ENCODE data around the gene GNE.

Gene GNE

DNA sequence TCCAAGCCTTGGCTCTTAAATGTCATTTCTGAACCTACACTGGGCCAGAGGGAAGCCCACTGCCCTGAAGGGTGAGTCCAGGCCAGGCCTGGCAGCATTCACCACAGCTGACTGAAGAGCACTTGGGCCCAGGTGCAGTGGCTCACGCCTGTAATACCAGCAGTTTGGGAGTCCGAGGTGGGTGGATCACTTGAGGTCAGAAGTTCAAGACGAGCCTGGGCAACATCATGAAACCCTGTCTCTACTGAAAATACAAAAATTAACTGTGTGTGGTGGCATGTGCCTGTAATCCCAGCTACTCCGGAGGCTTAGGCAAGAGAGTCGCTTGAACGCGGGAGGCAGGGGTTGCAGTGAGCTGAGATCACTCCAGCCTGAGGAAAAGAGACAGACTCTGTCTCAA lies 84.0 kb downstream of the GNE start:
- Histone ChIP-seq H4K20me1 (ENCODE audit: insufficient read depth, low read length) (no peaks in the 10 kb centered on the region), H3K9me2 (ENCODE audit: low read depth, low read length) (no peaks in the 10 kb centered on the region), H3F3A (ENCODE audit: insufficient read depth, low read length) (no peaks in the 10 kb centered on the region), H3K27ac (ENCODE audit: low read depth, low read length, poor library complexity, severe bottlenecking) (no peak overlapping the region), H3K4me3 (ENCODE audit: low read depth, low read length, poor library complexity, severe bottlenecking) (no peak overlapping the region), H3K4me1 (ENCODE audit: insufficient read depth, low read length, severe bottlenecking) (no peaks in the 10 kb centered on the region), H3K27me3 (ENCODE audit: insufficient read depth, low read length) (no peaks in the 10 kb centered on the region), H3K36me3 (ENCODE audit: insufficient read depth, low read length) (no peaks in the 10 kb centered on the region), H3K9me3 (ENCODE audit: low read length) (no peaks in the 10 kb centered on the region), H3K79me2 (ENCODE audit: insufficient read depth, low read length) (no peaks in the 10 kb centered on the region), H3K4me2 (ENCODE audit: low read length) (no peak overlapping the region), H3K9ac (ENCODE audit: low read length) (no peak overlapping the region), H2AFZ (ENCODE audit: low read length) (no peak overlapping the region)
- no peak for TF ChIP-seq EZH2 (IDR thresholded peaks at IDR 0.05; ENCODE audit: borderline replicate concordance, low read length)
- TF ChIP-seq, protein P1, sequence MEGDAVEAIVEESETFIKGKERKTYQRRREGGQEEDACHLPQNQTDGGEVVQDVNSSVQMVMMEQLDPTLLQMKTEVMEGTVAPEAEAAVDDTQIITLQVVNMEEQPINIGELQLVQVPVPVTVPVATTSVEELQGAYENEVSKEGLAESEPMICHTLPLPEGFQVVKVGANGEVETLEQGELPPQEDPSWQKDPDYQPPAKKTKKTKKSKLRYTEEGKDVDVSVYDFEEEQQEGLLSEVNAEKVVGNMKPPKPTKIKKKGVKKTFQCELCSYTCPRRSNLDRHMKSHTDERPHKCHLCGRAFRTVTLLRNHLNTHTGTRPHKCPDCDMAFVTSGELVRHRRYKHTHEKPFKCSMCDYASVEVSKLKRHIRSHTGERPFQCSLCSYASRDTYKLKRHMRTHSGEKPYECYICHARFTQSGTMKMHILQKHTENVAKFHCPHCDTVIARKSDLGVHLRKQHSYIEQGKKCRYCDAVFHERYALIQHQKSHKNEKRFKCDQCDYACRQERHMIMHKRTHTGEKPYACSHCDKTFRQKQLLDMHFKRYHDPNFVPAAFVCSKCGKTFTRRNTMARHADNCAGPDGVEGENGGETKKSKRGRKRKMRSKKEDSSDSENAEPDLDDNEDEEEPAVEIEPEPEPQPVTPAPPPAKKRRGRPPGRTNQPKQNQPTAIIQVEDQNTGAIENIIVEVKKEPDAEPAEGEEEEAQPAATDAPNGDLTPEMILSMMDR (IDR thresholded peaks at IDR 0.05; ENCODE audit: low read length) = no peak

DNA sequence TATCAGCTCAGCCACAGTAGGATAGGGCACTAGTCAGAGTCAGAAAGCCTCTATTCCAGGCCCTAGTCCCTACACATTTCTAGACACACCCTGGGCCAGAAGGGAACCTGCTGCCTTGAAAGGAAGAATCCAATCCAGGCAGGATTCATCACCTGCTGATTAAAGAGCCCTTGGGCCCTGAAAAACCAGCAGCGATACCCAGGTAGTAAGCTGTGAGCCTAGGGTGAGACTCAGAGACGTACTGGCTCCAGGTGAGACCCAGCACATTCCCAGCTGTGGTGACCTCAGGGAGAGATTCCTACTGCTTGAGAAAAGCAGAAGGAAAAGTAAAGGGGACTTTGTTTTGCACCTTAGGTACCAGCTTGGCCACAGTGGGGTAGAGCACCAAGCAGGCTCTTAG lies 84.4 kb downstream of the GNE start:
- Histone ChIP-seq H3K9me2 (ENCODE audit: low read depth, low read length) (no peaks in the 10 kb centered on the region), H3K4me1 (ENCODE audit: insufficient read depth, low read length, severe bottlenecking) (no peaks in the 10 kb centered on the region), H3K79me2 (ENCODE audit: insufficient read depth, low read length) (no peaks in the 10 kb centered on the region), H3K27me3 (ENCODE audit: insufficient read depth, low read length) (no peaks in the 10 kb centered on the region), H2AFZ (ENCODE audit: low read length) (no peak overlapping the region), H3F3A (ENCODE audit: insufficient read depth, low read length) (no peaks in the 10 kb centered on the region), H3K4me2 (ENCODE audit: low read length) (no peak overlapping the region), H3K36me3 (ENCODE audit: insufficient read depth, low read length) (no peaks in the 10 kb centered on the region), H3K4me3 (ENCODE audit: low read depth, low read length, poor library complexity, severe bottlenecking) (no peak overlapping the region), H3K27ac (ENCODE audit: low read depth, low read length, poor library complexity, severe bottlenecking) (no peak overlapping the region), H3K9me3 (ENCODE audit: low read length) (no peaks in the 10 kb centered on the region), H4K20me1 (ENCODE audit: insufficient read depth, low read length) (no peaks in the 10 kb centered on the region), H3K9ac (ENCODE audit: low read length) (no peak overlapping the region)
- TF ChIP-seq EZH2 (IDR thresholded peaks at IDR 0.05; ENCODE audit: borderline replicate concordance, low read length) = no peak

GRCh38 chr9:36170531-36170930 lies 87.7 kb downstream of the GNE start:
- no peaks in the 10 kb centered on the region for H3K36me3 ChIP-seq (ENCODE audit: insufficient read depth, low read length)
- H3K79me2 ChIP-seq (ENCODE audit: insufficient read depth, low read length) = no peaks in the 10 kb centered on the region
- H3K9me2 ChIP-seq (ENCODE audit: low read depth, low read length) = no peaks in the 10 kb centered on the region
- H3K4me1 ChIP-seq (ENCODE audit: insufficient read depth, low read length, severe bottlenecking) = peaks cover 9% of the 10 kb centered on the region
- no peaks in the 10 kb centered on the region for H4K20me1 ChIP-seq (ENCODE audit: insufficient read depth, low read length)
- H3K27me3 ChIP-seq (ENCODE audit: insufficient read depth, low read length) = no peaks in the 10 kb centered on the region
- H3K9ac ChIP-seq (ENCODE audit: low read length) = no peak overlapping the region
- H3F3A ChIP-seq (ENCODE audit: insufficient read depth, low read length) = no peaks in the 10 kb centered on the region
- H3K4me2 ChIP-seq (ENCODE audit: low read length) = no peak overlapping the region
- H3K9me3 ChIP-seq (ENCODE audit: low read length) = no peaks in the 10 kb centered on the region
- H3K4me3 ChIP-seq (ENCODE audit: low read depth, low read length, poor library complexity, severe bottlenecking) = no peak overlapping the region
- no peak overlapping the region for H3K27ac ChIP-seq (ENCODE audit: low read depth, low read length, poor library complexity, severe bottlenecking)
- H2AFZ ChIP-seq (ENCODE audit: low read length) = no peak overlapping the region
- no peak for TF ChIP-seq EZH2 (IDR thresholded peaks at IDR 0.05; ENCODE audit: borderline replicate concordance, low read length)
- TF ChIP-seq, protein P1 (IDR thresholded peaks at IDR 0.05; ENCODE audit: low read length) = no peak

DNA sequence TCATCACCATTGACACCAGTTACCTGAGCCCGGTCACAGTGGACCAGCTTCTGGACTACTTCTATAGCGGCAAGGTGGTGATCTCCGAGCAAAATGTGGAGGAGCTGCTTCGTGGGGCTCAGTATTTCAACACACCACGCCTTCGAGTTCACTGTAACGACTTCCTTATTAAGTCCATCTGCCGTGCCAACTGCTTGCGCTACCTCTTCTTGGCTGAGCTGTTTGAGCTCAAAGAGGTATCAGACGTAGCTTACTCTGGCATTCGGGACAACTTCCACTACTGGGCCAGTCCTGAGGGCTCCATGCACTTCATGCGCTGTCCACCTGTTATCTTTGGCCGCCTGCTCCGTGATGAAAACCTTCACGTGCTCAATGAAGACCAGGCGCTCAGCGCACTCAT lies 88.5 kb downstream of the GNE start:
- H3K27ac ChIP-seq (ENCODE audit: low read depth, low read length, poor library complexity, severe bottlenecking) = no peak overlapping the region
- peaks cover 9% of the 10 kb centered on the region for H3K4me1 ChIP-seq (ENCODE audit: insufficient read depth, low read length, severe bottlenecking)
- no peaks in the 10 kb centered on the region for H3K9me2 ChIP-seq (ENCODE audit: low read depth, low read length)
- H3K4me2 ChIP-seq (ENCODE audit: low read length) = no peak overlapping the region
- no peaks in the 10 kb centered on the region for H3F3A ChIP-seq (ENCODE audit: insufficient read depth, low read length)
- no peaks in the 10 kb centered on the region for H3K9me3 ChIP-seq (ENCODE audit: low read length)
- H3K36me3 ChIP-seq (ENCODE audit: insufficient read depth, low read length) = no peaks in the 10 kb centered on the region
- TF ChIP-seq, protein P1 (IDR thresholded peaks at IDR 0.05; ENCODE audit: low read length) = no peak
- no peak for TF ChIP-seq EZH2 (IDR thresholded peaks at IDR 0.05; ENCODE audit: borderline replicate concordance, low read length)
- no peaks in the 10 kb centered on the region for H3K79me2 ChIP-seq (ENCODE audit: insufficient read depth, low read length)
- H4K20me1 ChIP-seq (ENCODE audit: insufficient read depth, low read length) = no peaks in the 10 kb centered on the region
- 0 out of 2 replicates have a peak, but pooled peaks cover 4% of the 10 kb centered on the region for H3K27me3 ChIP-seq (ENCODE audit: insufficient read depth, low read length)
- H3K9ac ChIP-seq (ENCODE audit: low read length) = no peak overlapping the region
- H2AFZ ChIP-seq (ENCODE audit: low read length) = no peak overlapping the region
- H3K4me3 ChIP-seq (ENCODE audit: low read depth, low read length, poor library complexity, severe bottlenecking) = no peak overlapping the region

Measured in OCI-LY1 (cell line).